SK-N-SH (cell line): Measurements from ENCODE around the gene DNAJC21. TPM values are rescaled to one million over a fixed set of nuclear protein-coding genes. Genes with fewer than 3 reads are reported as not detected.

ENCODE experiments used
- CTCF ChIA-PET: fragments of 300-600, 350-600 bp; formaldehyde crosslinking; extraction: SDS; loops from one replicate; lab custom pipeline; 2021; lab: Yijun Ruan, JAX
- POLR2A ChIA-PET: fragments of 350-600 bp; sonication (Branson Sonifier 250); formaldehyde crosslinking; extraction: SDS; loops from one replicate; lab custom pipeline; 2020; ENCODE audit warnings: antibody characterized with exemption, inconsistent platforms; lab: Yijun Ruan, JAX
- DNase-seq: peaks from one replicate; pipeline ENCODE4 v3.0.0; 2012
- H2AFZ ChIP-seq: fragments of 200-600 bp; sonication (generic); 2 replicates; pipeline ENCODE4 v1.8.1; 2016; ENCODE audit warnings: antibody characterized with exemption, mild to moderate bottlenecking, low read depth
- H3F3A ChIP-seq: fragments of 200-600 bp; sonication (generic); replicated peaks from 2 replicates; pipeline ENCODE3; 2016; ENCODE audit warnings: antibody characterized with exemption, mild to moderate bottlenecking; ENCODE audit not compliant: insufficient read depth
- H3K27ac ChIP-seq, 2 experiments: fragments of 200-500 bp in 1 of 2; fragments of 200-600 bp in 1 of 2; sonication (Bioruptor generic) in 1 of 2; sonication (generic), shearing (Covaris generic) in 1 of 2; 2 replicates each; pipeline versions ENCODE4 v1.5.1 to v1.6.1; 2014 to 2016; ENCODE audit warnings: low read depth in 2 of 2, inconsistent platforms in 1 of 2, low read length in 1 of 2, mild to moderate bottlenecking in 1 of 2, mixed read lengths in 1 of 2
- H3K27me3 ChIP-seq: fragments of 200-600 bp; sonication (generic), shearing (Covaris generic); 2 replicates; pipeline ENCODE4 v1.6.1; 2016; ENCODE audit warnings: mixed run types; ENCODE audit not compliant: insufficient read depth
- H3K36me3 ChIP-seq, 2 experiments: fragments of 200-500 bp in 1 of 2; fragments of 200-600 bp in 1 of 2; sonication (Bioruptor generic) in 1 of 2; sonication (generic) in 1 of 2; replicated peaks in 1 of 2; 2 replicates each; pipeline versions ENCODE3 to v1.5.1; 2014 to 2016; ENCODE audit warnings: low read length in 1 of 2, mild to moderate bottlenecking in 1 of 2; ENCODE audit not compliant: insufficient read depth in 2 of 2, control insufficient read depth in 1 of 2
- H3K4me1 ChIP-seq, 2 experiments: fragments of 200-500 bp in 1 of 2; fragments of 200-600 bp in 1 of 2; sonication (Bioruptor generic) in 1 of 2; sonication (generic), shearing (Covaris generic) in 1 of 2; 2 replicates each; pipeline versions ENCODE4 v1.5.1 to v1.6.1; 2014 to 2016; ENCODE audit warnings: low read depth in 1 of 2, low read length in 1 of 2, mixed run types in 1 of 2; ENCODE audit not compliant: insufficient read depth in 2 of 2, control insufficient read depth in 1 of 2
- H3K4me2 ChIP-seq: fragments of 200-600 bp; sonication (generic), shearing (Covaris generic); 2 replicates; pipeline ENCODE4 v1.6.1; 2017; ENCODE audit warnings: mixed run types
- H3K4me3 ChIP-seq, 2 experiments: fragments of 200-500 bp in 1 of 2; fragments of 200-600 bp in 1 of 2; sonication (Bioruptor generic) in 1 of 2; sonication (generic), shearing (Covaris generic) in 1 of 2; 2 replicates each; pipeline versions ENCODE4 v1.5.1 to v1.8.1; 2014 to 2016; ENCODE audit warnings: low read depth in 2 of 2, inconsistent platforms in 1 of 2, low read length in 1 of 2, mild to moderate bottlenecking in 1 of 2, mixed read lengths in 1 of 2, moderate library complexity in 1 of 2
- H3K79me2 ChIP-seq: fragments of 200-600 bp; sonication (generic); 2 replicates; pipeline ENCODE4 v1.8.1; 2017; ENCODE audit warnings: mild to moderate bottlenecking; ENCODE audit not compliant: insufficient read depth
- H3K9ac ChIP-seq: fragments of 200-600 bp; sonication (generic); 2 replicates; pipeline ENCODE4 v1.6.1; 2017; ENCODE audit warnings: mixed run types
- H3K9me2 ChIP-seq: fragments of 200-600 bp; sonication (generic); 2 replicates; pipeline ENCODE4 v1.6.1; 2017; ENCODE audit warnings: mixed run types
- H3K9me3 ChIP-seq: fragments of 200-600 bp; sonication (generic); 2 replicates; pipeline ENCODE4 v1.6.1; 2017; ENCODE audit warnings: mixed run types, mild to moderate bottlenecking, moderate library complexity
- H4K20me1 ChIP-seq: fragments of 200-600 bp; sonication (generic); 2 replicates; pipeline ENCODE4 v1.6.1; 2017; ENCODE audit warnings: mild to moderate bottlenecking, mixed run types; ENCODE audit not compliant: insufficient read depth
- FOXM1 ChIP-seq: IDR thresholded peaks from 2 replicates; pipeline ENCODE4 v1.4.0; 2012; ENCODE audit warnings: low read depth, mild to moderate bottlenecking
- GABPA ChIP-seq: IDR thresholded peaks from 2 replicates; pipeline ENCODE4 v1.4.0; 2012; ENCODE audit warnings: low read depth, mild to moderate bottlenecking
- JUND ChIP-seq: IDR thresholded peaks from 2 replicates; pipeline ENCODE4 v1.4.0; 2012
- MEF2A ChIP-seq: IDR thresholded peaks from 2 replicates; pipeline ENCODE4 v1.4.0; 2012; ENCODE audit warnings: low read depth, borderline replicate concordance
- MXI1 ChIP-seq: IDR thresholded peaks from 2 replicates; pipeline ENCODE4 v1.6.1; 2012; ENCODE audit warnings: mild to moderate bottlenecking, low read depth, low read length, improper control_type of control experiment
- NRF1 ChIP-seq: IDR thresholded peaks from 2 replicates; pipeline ENCODE4 v1.6.1; 2012; ENCODE audit warnings: low read depth, mild to moderate bottlenecking, low read length
- RAD21 ChIP-seq: IDR thresholded peaks from 2 replicates; pipeline ENCODE4 v1.6.1; 2012; ENCODE audit warnings: mild to moderate bottlenecking, low read length
- RXRA ChIP-seq: IDR thresholded peaks from 2 replicates; pipeline ENCODE4 v1.4.0; 2012; ENCODE audit warnings: low read depth, mild to moderate bottlenecking, borderline replicate concordance
- SMC3 ChIP-seq: IDR thresholded peaks from 2 replicates; pipeline ENCODE4 v1.6.1; 2012; ENCODE audit warnings: low read depth, low read length, improper control_type of control experiment
- TAF1 ChIP-seq: IDR thresholded peaks from 2 replicates; pipeline ENCODE4 v1.6.1; 2012; ENCODE audit warnings: low read depth, mild to moderate bottlenecking, low read length, moderate library complexity, borderline replicate concordance
- TCF12 ChIP-seq: IDR thresholded peaks from 2 replicates; pipeline ENCODE4 v1.4.0; 2012
- WGBS: methylation state at CpG from one replicate; pipeline ENCODE4 v1.1.6; 2017; ENCODE audit warnings: low lambda C conversion rate; 5-methylcytosine and 5-hydroxymethylcytosine counted together
- polyA plus RNA-seq, 3 experiments: library from polyadenylated mRNA; depleted of rRNA; stranded (reverse); fragments of >200 nt; gene quantifications; 2 replicates each; pipeline ENCODE4 v1.2.3, GENCODE V29; 2012
- TF ChIP-seq, protein P1 (sequence below): fragments of 200-600 bp; sonication (generic); IDR thresholded peaks from 2 replicates; pipeline ENCODE4 v1.6.1; 2017; ENCODE audit warnings: antibody characterized with exemption, mild to moderate bottlenecking, moderate library complexity
- TF ChIP-seq, protein P2 (sequence below): fragments of 150-350 bp; IDR thresholded peaks from 2 replicates; pipeline ENCODE4 v1.6.1; 2017; ENCODE audit warnings: antibody characterized with exemption, low read length, low read depth, borderline replicate concordance
- TF ChIP-seq, protein P3 (sequence below): IDR thresholded peaks from 2 replicates; pipeline ENCODE4 v1.6.1; 2012; ENCODE audit warnings: mild to moderate bottlenecking, low read depth, low read length, moderate library complexity
- TF ChIP-seq, protein P4 (sequence below): fragments of 150-350 bp; IDR thresholded peaks from 2 replicates; pipeline ENCODE4 v1.6.1; 2016; ENCODE audit warnings: mild to moderate bottlenecking, low read depth, low read length

DNAJC21 gene
- polyA plus RNA-seq, 1 of the 3 experiments (the other 2 are of a cell fraction) = 8.8 TPM

DNA sequence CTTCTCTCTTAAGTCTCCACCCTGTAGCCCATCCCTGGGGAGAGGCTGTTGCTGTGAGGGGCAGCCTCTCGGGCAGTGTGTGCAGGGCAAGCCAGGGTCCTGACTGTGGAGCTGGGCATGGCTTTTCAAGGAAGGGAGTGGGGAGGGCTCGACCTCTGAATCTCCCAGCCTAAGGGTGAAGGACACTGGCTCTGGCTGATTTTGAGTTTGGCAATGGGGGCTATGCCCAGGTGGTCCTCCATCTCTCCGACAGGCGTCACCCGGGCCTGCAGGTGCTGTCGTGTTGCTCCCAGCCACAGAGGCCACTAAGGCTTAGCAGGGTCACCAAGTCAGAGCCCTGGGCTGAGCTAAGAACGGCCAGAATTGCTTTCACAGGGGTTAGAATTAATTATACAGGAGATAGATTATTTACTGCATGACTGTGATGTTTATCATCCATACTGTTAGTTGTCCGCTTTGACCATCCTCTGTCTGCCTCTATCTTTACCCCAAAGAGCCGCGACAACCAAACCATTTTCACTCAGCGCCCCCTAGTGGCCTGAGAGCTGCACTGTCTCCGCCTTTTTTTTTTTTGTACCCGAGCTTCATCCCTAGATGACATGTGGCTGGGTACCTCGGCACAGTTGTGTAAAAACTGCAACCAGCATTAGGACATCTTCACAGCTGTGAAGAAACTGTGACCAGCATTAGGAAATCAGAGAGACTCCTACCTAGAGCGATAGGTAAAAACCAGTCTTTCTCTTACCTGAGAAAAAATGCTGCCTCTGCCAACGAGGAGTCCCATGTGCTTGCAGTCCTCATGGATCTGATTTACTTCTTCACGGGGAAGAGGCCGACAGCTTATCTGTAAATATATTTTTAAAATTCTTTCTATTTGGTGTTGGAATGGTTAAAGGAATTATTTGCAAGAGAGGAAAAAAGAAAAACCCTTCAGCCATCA, 73.9 kb downstream of the DNAJC21 start:
- TF ChIP-seq RAD21 (peak; percentile 82), RXRA (no peak), SMC3 (peak; percentile 62)
- TF ChIP-seq, protein P1, sequence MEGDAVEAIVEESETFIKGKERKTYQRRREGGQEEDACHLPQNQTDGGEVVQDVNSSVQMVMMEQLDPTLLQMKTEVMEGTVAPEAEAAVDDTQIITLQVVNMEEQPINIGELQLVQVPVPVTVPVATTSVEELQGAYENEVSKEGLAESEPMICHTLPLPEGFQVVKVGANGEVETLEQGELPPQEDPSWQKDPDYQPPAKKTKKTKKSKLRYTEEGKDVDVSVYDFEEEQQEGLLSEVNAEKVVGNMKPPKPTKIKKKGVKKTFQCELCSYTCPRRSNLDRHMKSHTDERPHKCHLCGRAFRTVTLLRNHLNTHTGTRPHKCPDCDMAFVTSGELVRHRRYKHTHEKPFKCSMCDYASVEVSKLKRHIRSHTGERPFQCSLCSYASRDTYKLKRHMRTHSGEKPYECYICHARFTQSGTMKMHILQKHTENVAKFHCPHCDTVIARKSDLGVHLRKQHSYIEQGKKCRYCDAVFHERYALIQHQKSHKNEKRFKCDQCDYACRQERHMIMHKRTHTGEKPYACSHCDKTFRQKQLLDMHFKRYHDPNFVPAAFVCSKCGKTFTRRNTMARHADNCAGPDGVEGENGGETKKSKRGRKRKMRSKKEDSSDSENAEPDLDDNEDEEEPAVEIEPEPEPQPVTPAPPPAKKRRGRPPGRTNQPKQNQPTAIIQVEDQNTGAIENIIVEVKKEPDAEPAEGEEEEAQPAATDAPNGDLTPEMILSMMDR = peak; percentile 94
- Histone ChIP-seq H4K20me1 (no peaks in the 10 kb centered on the region), H3K4me1 (peaks cover 0 to 2% of the 10 kb centered on the region in 2 experiments; a peak in 1 of 4 replicates), H3F3A (no peaks in the 10 kb centered on the region), H3K4me2 (no peak overlapping the region; the same call in 1 of the 2 replicates), H3K9me3 (no peaks in the 10 kb centered on the region), H3K9me2 (no peaks in the 10 kb centered on the region), H3K36me3 (no peaks in the 10 kb centered on the region), H3K27me3 (peaks cover 14% of the 10 kb centered on the region; the same call in 1 of the 2 replicates), H3K4me3 (peak overlapping the region in 1 of 2 experiments; percentile 35; a peak in 1 of 4 replicates), H3K9ac (no peak overlapping the region), H3K79me2 (no peaks in the 10 kb centered on the region), H2AFZ (no peak overlapping the region), H3K27ac (no peak overlapping the region)
- WGBS = 6% methylated on average over 17 of the region's 18 CpGs
- CTCF ChIA-PET = interaction anchor here (0.6 to 2.0 kb wide), 43 partner anchors 8 to 1580 kb away, joined by 3 to 17 read pairs (median 4); partner anchors contain the start of genes BRIX1 and RAD1
- DNase-seq = peak; percentile 69
- POLR2A ChIA-PET = no interaction called here

DNA sequence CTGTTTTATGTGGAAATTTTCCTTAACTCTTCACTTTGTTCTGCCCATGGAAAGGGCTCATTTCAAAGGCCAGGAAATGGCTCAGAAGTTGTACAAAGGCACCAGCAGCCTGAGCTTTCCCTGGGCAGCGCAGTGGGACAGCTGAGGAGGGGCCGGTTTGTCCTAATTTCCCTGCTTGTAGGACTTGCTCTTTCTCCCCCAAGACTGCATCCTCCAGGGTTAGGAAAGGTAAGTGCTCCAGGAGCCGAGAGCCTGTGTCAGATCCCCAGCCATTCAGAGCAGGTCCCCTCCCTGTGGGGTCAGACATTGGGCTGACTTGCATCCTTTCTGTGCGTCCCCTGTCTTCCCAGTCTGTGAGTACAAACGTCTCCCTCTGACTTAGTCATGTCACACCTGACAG, 74.8 kb downstream of the DNAJC21 start:
- Histone ChIP-seq H3K27ac (no peak overlapping the region), H3F3A (no peaks in the 10 kb centered on the region), H3K9me2 (no peaks in the 10 kb centered on the region), H3K36me3 (no peaks in the 10 kb centered on the region), H2AFZ (no peak overlapping the region), H3K4me2 (no peak overlapping the region), H3K27me3 (peaks cover 9% of the 10 kb centered on the region; the same call in 1 of the 2 replicates), H3K79me2 (no peaks in the 10 kb centered on the region), H3K9me3 (no peaks in the 10 kb centered on the region), H3K9ac (no peak overlapping the region), H3K4me3 (no peak overlapping the region), H3K4me1 (peaks cover 0 to 2% of the 10 kb centered on the region in 2 experiments; a peak in 1 of 4 replicates), H4K20me1 (no peaks in the 10 kb centered on the region)
- no peak for DNase-seq
- ChIA-PET POLR2A (no interaction called here), CTCF (interaction anchor here (0.9 to 2.0 kb wide), 19 partner anchors 8 to 496 kb away, joined by 3 to 11 read pairs (median 3); no protein-coding TSS in a partner anchor)
- 53% methylated on average over 5 of the region's 5 CpGs for WGBS
- no peak for TF ChIP-seq MEF2A
- no peak for TF ChIP-seq NRF1
- no peak for TF ChIP-seq RXRA
- no peak for TF ChIP-seq TAF1
- TF ChIP-seq, protein P2, sequence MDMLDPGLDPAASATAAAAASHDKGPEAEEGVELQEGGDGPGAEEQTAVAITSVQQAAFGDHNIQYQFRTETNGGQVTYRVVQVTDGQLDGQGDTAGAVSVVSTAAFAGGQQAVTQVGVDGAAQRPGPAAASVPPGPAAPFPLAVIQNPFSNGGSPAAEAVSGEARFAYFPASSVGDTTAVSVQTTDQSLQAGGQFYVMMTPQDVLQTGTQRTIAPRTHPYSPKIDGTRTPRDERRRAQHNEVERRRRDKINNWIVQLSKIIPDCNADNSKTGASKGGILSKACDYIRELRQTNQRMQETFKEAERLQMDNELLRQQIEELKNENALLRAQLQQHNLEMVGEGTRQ = no peak
- no peak for TF ChIP-seq JUND
- no peak for TF ChIP-seq GABPA
- TF ChIP-seq FOXM1 = no peak
- TF ChIP-seq, protein P3, sequence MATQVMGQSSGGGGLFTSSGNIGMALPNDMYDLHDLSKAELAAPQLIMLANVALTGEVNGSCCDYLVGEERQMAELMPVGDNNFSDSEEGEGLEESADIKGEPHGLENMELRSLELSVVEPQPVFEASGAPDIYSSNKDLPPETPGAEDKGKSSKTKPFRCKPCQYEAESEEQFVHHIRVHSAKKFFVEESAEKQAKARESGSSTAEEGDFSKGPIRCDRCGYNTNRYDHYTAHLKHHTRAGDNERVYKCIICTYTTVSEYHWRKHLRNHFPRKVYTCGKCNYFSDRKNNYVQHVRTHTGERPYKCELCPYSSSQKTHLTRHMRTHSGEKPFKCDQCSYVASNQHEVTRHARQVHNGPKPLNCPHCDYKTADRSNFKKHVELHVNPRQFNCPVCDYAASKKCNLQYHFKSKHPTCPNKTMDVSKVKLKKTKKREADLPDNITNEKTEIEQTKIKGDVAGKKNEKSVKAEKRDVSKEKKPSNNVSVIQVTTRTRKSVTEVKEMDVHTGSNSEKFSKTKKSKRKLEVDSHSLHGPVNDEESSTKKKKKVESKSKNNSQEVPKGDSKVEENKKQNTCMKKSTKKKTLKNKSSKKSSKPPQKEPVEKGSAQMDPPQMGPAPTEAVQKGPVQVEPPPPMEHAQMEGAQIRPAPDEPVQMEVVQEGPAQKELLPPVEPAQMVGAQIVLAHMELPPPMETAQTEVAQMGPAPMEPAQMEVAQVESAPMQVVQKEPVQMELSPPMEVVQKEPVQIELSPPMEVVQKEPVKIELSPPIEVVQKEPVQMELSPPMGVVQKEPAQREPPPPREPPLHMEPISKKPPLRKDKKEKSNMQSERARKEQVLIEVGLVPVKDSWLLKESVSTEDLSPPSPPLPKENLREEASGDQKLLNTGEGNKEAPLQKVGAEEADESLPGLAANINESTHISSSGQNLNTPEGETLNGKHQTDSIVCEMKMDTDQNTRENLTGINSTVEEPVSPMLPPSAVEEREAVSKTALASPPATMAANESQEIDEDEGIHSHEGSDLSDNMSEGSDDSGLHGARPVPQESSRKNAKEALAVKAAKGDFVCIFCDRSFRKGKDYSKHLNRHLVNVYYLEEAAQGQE = no peak
- TF ChIP-seq, protein P4, sequence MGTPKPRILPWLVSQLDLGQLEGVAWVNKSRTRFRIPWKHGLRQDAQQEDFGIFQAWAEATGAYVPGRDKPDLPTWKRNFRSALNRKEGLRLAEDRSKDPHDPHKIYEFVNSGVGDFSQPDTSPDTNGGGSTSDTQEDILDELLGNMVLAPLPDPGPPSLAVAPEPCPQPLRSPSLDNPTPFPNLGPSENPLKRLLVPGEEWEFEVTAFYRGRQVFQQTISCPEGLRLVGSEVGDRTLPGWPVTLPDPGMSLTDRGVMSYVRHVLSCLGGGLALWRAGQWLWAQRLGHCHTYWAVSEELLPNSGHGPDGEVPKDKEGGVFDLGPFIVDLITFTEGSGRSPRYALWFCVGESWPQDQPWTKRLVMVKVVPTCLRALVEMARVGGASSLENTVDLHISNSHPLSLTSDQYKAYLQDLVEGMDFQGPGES = no peak
- no peak for TF ChIP-seq MXI1
- no peak for TF ChIP-seq TCF12
